ENCODE data around the gene ST3GAL2. TPM values are rescaled to one million over a fixed set of nuclear protein-coding genes. Genes with fewer than 3 reads are reported as not detected.
A peak's percentile ranks its signal among the peaks of the same experiment; 100 is the strongest.
"Not testable (repeated sequence)": the region's sequence is repeated elsewhere in the genome, so short reads cannot be mapped to it uniquely, and the experiment has no call there.

Gene ST3GAL2
- total and polyA plus RNA-seq, 2 experiments from 2014 or later = 46.1 to 115 TPM

- no peaks in the 10 kb centered on the region for H3K9me3 ChIP-seq (ENCODE audit: low read depth)
- TF ChIP-seq, protein P1, sequence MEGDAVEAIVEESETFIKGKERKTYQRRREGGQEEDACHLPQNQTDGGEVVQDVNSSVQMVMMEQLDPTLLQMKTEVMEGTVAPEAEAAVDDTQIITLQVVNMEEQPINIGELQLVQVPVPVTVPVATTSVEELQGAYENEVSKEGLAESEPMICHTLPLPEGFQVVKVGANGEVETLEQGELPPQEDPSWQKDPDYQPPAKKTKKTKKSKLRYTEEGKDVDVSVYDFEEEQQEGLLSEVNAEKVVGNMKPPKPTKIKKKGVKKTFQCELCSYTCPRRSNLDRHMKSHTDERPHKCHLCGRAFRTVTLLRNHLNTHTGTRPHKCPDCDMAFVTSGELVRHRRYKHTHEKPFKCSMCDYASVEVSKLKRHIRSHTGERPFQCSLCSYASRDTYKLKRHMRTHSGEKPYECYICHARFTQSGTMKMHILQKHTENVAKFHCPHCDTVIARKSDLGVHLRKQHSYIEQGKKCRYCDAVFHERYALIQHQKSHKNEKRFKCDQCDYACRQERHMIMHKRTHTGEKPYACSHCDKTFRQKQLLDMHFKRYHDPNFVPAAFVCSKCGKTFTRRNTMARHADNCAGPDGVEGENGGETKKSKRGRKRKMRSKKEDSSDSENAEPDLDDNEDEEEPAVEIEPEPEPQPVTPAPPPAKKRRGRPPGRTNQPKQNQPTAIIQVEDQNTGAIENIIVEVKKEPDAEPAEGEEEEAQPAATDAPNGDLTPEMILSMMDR (IDR thresholded peaks at IDR 0.05; ENCODE audit: low read depth, low read length) = no peak
- H3K27ac ChIP-seq = peak overlapping the region; percentile 77
- no peak overlapping the region for H3K4me3 ChIP-seq
- peaks cover 65% of the 10 kb centered on the region for H3K4me1 ChIP-seq (ENCODE audit: low read depth)
- no peaks in the 10 kb centered on the region for H3K27me3 ChIP-seq
- no peaks in the 10 kb centered on the region for H3K36me3 ChIP-seq
- DNase-seq (ENCODE audit: low read depth in 1 of 2, low spot score in 1 of 2) = no peak
Measured at GRCh38 chr16:70417661-70418060, 21.2 kb downstream of the ST3GAL2 start.

- no peak overlapping the region for H3K4me3 ChIP-seq
- DNase-seq (ENCODE audit: low read depth in 1 of 2, low spot score in 1 of 2) = no peak
- peak overlapping the region; percentile 77 for H3K27ac ChIP-seq
- peaks cover 2% of the 10 kb centered on the region for H3K36me3 ChIP-seq
- H3K27me3 ChIP-seq = no peaks in the 10 kb centered on the region
- H3K9me3 ChIP-seq (ENCODE audit: low read depth) = no peaks in the 10 kb centered on the region
- TF ChIP-seq, protein P1 (IDR thresholded peaks at IDR 0.05; ENCODE audit: low read depth, low read length) = no peak
- peaks cover 59% of the 10 kb centered on the region for H3K4me1 ChIP-seq (ENCODE audit: low read depth)
Measured at GRCh38 chr16:70416748-70417616, 21.9 kb downstream of the ST3GAL2 start.

DNA sequence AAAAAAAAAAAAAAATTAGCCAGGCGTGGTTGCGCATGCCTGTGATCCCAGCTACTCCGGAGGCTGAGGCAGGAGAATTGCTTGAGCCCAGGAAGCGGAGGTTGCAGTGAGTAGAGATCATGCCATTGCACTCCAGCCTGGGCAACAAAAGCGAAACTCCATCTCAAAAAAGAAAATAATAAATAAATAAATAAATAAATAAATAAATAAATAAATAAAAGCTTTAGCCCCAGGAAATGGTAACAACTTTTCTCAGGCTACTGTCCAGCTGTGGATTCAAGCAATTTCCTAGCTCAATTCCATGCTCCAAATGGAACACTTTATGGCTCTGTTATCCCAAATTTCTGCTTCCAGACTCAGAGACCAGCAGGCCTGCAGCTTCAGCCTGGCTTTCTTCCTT lies 25.3 kb downstream of the ST3GAL2 start:
- H3K27me3 ChIP-seq; H3K4me3 ChIP-seq; H3K36me3 ChIP-seq; DNase-seq (ENCODE audit: low read depth in 1 of 2, low spot score in 1 of 2); H3K9me3 ChIP-seq (ENCODE audit: low read depth): not testable (repeated sequence)
- H3K4me1 ChIP-seq (ENCODE audit: low read depth) = peaks cover 28% of the 10 kb centered on the region
- peak overlapping the region; percentile 2 for H3K27ac ChIP-seq

DNA sequence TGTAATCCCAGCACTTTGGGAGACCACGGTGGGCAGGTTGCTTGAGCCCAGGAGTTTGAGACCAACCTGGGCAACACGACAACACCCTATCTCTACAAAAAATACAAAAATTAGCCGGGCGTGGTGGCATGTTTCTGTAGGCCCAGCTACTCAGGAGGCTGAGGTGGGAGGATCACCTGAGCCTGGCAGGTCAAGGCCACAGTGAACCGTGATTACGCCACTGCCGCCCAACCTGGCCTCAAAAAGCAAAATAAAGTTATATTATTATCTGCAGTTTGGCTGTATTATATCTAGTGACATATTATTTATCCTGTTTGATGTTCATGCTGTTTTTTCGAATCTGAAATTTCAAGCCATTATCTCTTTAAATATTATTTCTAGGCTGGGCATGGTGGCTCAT lies 26.5 kb downstream of the ST3GAL2 start:
- no peak overlapping the region for H3K4me3 ChIP-seq
- H3K4me1 ChIP-seq (ENCODE audit: low read depth) = peaks cover 28% of the 10 kb centered on the region
- H3K36me3 ChIP-seq = peaks cover 9% of the 10 kb centered on the region
- DNase-seq (ENCODE audit: low read depth in 1 of 2, low spot score in 1 of 2) = no peak
- H3K27me3 ChIP-seq = no peaks in the 10 kb centered on the region
- TF ChIP-seq, protein P1 (IDR thresholded peaks at IDR 0.05; ENCODE audit: low read depth, low read length) = no peak
- H3K27ac ChIP-seq = peak overlapping the region; percentile 48
- no peaks in the 10 kb centered on the region for H3K9me3 ChIP-seq (ENCODE audit: low read depth)

- H3K4me3 ChIP-seq = no peak overlapping the region
- H3K9me3 ChIP-seq (ENCODE audit: low read depth) = no peaks in the 10 kb centered on the region
- peaks cover 18% of the 10 kb centered on the region for H3K4me1 ChIP-seq (ENCODE audit: low read depth)
- no peak overlapping the region for H3K27ac ChIP-seq
- TF ChIP-seq, protein P1 (IDR thresholded peaks at IDR 0.05; ENCODE audit: low read depth, low read length) = no peak
- peaks cover 9% of the 10 kb centered on the region for H3K36me3 ChIP-seq
- H3K27me3 ChIP-seq = no peaks in the 10 kb centered on the region
- no peak for DNase-seq (ENCODE audit: low read depth in 1 of 2, low spot score in 1 of 2)
Measured at GRCh38 chr16:70410734-70411133, 28.2 kb downstream of the ST3GAL2 start.

- peak overlapping the region; percentile 63 for H3K27ac ChIP-seq
- no peak for DNase-seq (ENCODE audit: low read depth in 1 of 2, low spot score in 1 of 2)
Measured at GRCh38 chr16:70407811-70408274, 31.1 kb downstream of the ST3GAL2 start.

DNA sequence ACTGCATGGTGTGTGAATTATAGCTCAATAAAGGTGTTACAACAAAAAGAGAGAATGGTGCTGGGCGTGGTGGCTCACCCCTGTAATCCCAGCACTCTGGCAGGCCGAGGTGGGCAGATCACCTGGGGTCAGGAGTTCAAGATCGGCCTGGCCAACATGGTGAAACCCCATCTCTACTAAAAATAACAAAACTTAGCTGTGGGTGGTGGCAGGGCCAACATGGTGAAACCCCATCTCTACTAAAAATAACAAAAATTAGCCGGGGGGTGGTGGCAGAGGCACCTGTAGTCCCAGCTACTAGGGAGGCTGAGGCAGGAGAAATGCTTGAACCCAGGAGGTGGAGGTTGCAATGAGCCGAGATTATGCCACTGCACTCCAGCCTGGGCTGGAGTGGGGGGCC lies 32.8 kb downstream of the ST3GAL2 start:
- H3K9me3 ChIP-seq (ENCODE audit: low read depth) = not testable (repeated sequence)

More at GRCh38 chr16:70407811-70408274, 31.1 kb downstream of the ST3GAL2 start:
- H3K4me1 ChIP-seq (ENCODE audit: low read depth) = peaks cover 12% of the 10 kb centered on the region
- H3K36me3 ChIP-seq = peaks cover 9% of the 10 kb centered on the region
- no peaks in the 10 kb centered on the region for H3K9me3 ChIP-seq (ENCODE audit: low read depth)
- no peaks in the 10 kb centered on the region for H3K27me3 ChIP-seq
- TF ChIP-seq, protein P1 (IDR thresholded peaks at IDR 0.05; ENCODE audit: low read depth, low read length) = no peak
- H3K4me3 ChIP-seq = no peak overlapping the region

More for the DNA sequence above, 32.8 kb downstream of the ST3GAL2 start:
- not testable (repeated sequence) for DNase-seq (ENCODE audit: low read depth in 1 of 2, low spot score in 1 of 2); H3K27me3 ChIP-seq; H3K4me3 ChIP-seq; H3K27ac ChIP-seq; H3K36me3 ChIP-seq
- peaks cover 12% of the 10 kb centered on the region for H3K4me1 ChIP-seq (ENCODE audit: low read depth)
